ENCODE results near the gene ATOH8.

- no peak for TF ChIP-seq REST (IDR thresholded peaks at IDR 0.05; ENCODE audit: low read depth)
- TF ChIP-seq TAF1 (IDR thresholded peaks at IDR 0.05; ENCODE audit: low read depth), result no peak
- TF ChIP-seq MAX (IDR thresholded peaks at IDR 0.05), result no peak
- no peak for TF ChIP-seq USF1 (IDR thresholded peaks at IDR 0.05)
- TF ChIP-seq YY1 (IDR thresholded peaks at IDR 0.05; ENCODE audit: low read depth), result no peak
- no peak for TF ChIP-seq RAD21 (IDR thresholded peaks at IDR 0.05; ENCODE audit: low read depth)
- TF ChIP-seq EGR1 (IDR thresholded peaks at IDR 0.05), result no peak
- TF ChIP-seq EP300 (IDR thresholded peaks at IDR 0.05; ENCODE audit: borderline replicate concordance), result no peak
- TF ChIP-seq CEBPB (IDR thresholded peaks at IDR 0.05), result no peak
- no peak for TF ChIP-seq CREB1 (IDR thresholded peaks at IDR 0.05; ENCODE audit: low read depth)
- TF ChIP-seq FOXM1 (IDR thresholded peaks at IDR 0.05; ENCODE audit: borderline replicate concordance, low read depth), result no peak
- TF ChIP-seq TEAD4 (IDR thresholded peaks at IDR 0.05), result no peak
Measured at GRCh38 chr2:85730686-85731230, 23.0 kb upstream of the ATOH8 start.

All from Ishikawa (cell line).